Left renal pelvis (tissue), 4 donors: Measurements from ENCODE around the gene CRIP1. TPM values are rescaled to one million over a fixed set of nuclear protein-coding genes. Genes with fewer than 3 reads are reported as not detected.

Source experiments
- DNase-seq, 4 donors: peaks; one replicate each; pipeline ENCODE4 v3.0.0-alpha.2; 2013; ENCODE audit warnings: low read depth in 4 of 4, low spot score in 3 of 4
- polyA plus RNA-seq, 4 donors: library from polyadenylated mRNA; unstranded; fragments of 120-200 nt; gene quantifications; one replicate each; pipeline ENCODE4 v1.2.1, GENCODE V29; 2013; ENCODE audit not compliant: insufficient read length in 4 of 4

CRIP1 gene
- polyA plus RNA-seq, 4 donors, result 32.8 to 36.0 (median 35.1) TPM

GRCh38 chr14:105469456-105470349, 17.0 kb upstream of the CRIP1 start:
- no peak for DNase-seq

DNA sequence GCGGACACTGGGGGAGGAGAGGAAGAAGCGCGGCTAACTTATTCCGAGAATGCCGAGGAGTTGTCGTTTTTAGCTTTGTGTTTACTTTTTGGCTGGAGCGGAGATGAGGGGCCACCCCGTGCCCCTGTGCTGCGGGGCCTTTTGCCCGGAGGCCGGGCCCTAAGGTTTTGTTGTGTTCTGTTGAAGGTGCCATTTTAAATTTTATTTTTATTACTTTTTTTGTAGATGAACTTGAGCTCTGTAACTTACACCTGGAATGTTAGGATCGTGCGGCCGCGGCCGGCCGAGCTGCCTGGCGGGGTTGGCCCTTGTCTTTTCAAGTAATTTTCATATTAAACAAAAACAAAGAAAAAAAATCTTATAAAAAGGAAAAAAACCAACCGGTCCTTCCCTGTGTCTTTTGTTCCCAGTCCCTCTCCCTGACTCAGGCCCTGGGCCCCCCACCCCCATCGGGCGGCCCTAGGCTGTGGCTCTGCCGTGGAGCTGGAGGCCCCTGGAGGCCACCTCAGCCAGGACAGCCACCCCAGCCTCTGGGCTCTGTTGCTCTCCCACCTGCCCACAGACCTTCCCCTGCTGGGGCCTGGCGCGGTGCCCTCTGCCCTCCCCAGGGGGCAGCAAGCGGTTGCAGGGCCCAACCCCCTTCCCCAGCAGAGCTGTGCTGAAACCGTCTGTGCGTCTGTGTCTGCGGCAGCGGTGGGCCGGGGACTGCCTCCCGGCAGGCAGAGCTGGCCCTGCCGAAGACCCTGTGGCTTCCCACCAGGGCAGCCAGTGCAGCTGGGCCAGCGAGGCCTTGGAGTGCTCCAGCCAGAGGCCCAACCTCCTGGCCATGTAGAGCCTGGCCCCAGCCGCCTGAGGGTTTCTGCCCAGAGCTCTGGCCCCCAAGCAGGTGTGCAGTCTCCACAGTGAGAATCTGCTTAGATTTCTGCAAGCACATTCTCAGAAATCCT, 16.1 kb upstream of the CRIP1 start:
- no peak for DNase-seq

DNA sequence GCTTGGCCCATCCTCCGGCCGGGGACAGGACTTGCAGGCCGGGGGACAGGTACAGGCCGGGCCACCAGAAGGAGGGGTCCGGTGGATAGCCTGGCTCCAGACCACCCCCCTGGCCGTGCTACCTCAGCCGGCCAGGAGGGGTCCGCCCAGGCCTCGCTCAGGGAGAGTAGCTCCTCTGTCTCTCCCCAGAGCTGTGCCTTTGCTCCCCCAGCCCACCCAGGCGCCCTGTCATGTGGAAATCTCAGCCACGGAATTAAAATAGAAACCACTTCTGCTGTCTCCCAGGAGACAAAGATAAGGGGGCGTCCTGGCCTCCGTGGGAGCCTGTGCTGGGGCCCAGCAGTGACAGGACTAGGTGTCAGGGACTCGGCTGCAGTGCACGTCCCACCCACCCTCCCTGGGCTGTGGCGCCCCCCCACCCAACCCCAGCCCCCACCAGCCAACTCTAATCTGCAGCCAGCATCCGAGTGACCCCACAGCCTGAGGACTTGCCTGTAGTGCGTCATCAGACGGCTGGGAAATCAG, 15.3 kb upstream of the CRIP1 start:
- no peak for DNase-seq

DNA sequence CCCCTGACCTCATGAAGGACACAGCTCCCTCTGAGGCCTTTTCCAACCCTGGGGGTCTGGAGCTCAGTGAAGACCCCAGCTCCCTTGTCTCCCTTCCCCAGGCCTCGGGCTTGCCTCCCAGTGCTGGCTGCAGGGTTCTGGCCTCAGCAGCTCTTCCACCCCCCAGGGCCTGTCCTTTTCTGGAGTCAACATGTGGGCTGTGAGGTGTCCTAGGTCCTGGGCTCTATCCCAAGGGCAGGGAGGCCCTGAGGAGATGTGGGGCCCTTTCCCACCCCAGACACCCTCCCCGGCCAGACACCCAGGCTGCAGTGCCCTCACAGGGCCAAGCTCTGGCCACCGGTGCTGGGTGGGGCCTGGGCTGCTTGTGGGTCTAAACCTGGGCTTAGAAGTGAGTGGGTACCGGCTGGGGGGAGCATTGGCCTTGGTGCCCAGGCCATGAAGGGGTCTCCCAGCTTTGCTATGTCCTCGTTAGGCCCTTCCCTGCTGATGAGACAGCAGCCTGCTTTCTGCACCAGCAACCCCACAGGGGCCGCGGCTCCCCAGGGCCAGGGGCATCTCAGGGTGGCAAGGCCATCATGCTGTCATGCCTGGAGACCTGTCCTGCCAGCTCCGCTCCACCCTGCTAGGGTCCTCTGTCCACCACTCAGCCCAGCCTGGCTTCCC, 14.7 kb upstream of the CRIP1 start:
- DNase-seq, result no peak

- no peak for DNase-seq
These were observed 14.1 kb upstream of the CRIP1 start for GRCh38 chr14:105472486-105472991.

DNA sequence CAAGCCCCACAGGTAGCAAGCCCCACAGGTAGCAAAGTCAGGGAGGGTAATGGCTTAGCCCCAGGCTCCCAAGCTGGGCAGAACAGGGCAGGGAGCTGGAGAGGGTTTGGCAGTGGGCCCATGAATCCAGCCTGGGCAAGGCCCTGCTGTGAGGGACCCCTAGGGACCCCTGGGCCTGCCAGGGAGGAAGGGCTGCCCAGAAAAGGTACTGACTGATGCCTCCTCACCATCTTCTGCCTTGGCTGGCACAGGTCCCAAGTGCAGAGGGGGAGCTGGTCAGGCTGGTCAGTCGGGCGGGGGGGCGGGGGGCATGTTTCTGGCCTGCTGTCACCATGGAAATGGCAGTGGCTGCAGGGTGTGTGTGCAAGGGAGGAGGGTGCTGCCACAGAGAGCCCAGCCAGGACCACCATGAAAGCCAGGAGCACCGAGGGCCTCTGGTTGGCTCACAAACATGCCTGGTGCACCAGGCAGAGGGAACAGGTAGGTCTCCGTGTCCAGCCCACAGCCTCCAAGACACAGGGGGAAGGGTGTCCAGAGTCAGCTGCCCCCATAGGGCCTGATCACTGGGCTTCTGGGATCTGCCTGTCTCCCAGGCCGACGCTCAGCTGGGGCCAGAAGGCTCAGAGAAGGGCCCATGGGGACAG, 13.5 kb upstream of the CRIP1 start:
- DNase-seq, result no peak

DNA sequence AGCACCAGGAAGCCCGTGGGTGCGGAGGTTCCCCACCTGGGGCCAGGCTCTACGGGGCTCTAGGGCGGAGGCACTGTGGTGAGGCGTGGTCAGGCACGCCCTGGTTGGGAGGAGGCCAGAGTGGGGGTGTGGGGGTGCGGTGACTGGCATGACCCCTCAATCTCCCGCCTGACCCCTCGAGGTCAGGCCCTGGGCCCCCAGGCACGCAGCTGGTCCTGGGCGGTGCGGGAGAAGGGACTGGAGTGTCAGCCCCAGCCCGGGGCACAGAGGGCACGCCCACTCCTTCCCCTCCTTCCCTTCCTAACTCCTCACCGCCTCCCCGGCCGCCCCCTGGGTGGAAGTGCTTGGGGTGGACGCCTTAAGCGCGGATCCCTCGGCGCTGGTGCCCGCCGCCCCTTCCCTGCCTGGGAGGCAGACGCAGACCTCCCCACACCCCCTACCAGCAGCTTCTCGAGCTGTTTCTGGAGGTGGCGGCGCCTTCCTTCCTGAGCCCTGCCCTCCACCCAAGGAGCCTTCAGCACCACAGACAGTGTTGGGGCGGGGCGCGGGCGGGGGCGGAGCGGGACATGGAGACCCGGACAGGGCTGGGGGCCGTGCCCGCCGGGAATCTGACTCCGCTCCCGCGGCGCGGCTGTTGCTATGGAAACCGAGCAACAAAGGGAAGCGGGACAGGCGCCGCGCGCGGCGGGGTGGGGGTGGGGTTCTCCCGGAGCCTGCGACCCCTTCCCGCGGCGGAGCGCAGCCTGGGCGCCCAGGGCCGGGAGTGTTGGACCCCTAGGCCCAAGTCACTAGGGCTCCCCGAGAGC, 12.8 kb upstream of the CRIP1 start:
- peak; percentile 77 to 91 (median 89) for DNase-seq

GRCh38 chr14:105474483-105475268, 12.0 kb upstream of the CRIP1 start, which contains the start of gene CRIP2:
Gene CRIP2, plus strand, starts transcription at chr14:105474821. Its CDS starts 42 bp downstream, at chr14:105474863.
- DNase-seq, result no peak

GRCh38 chr14:105475269-105476096, 11.2 kb upstream of the CRIP1 start:
- DNase-seq, result no peak

GRCh38 chr14:105476097-105476830, 10.4 kb upstream of the CRIP1 start:
- no peak for DNase-seq

GRCh38 chr14:105476831-105477659, 9.6 kb upstream of the CRIP1 start:
- DNase-seq, result no peak

DNA sequence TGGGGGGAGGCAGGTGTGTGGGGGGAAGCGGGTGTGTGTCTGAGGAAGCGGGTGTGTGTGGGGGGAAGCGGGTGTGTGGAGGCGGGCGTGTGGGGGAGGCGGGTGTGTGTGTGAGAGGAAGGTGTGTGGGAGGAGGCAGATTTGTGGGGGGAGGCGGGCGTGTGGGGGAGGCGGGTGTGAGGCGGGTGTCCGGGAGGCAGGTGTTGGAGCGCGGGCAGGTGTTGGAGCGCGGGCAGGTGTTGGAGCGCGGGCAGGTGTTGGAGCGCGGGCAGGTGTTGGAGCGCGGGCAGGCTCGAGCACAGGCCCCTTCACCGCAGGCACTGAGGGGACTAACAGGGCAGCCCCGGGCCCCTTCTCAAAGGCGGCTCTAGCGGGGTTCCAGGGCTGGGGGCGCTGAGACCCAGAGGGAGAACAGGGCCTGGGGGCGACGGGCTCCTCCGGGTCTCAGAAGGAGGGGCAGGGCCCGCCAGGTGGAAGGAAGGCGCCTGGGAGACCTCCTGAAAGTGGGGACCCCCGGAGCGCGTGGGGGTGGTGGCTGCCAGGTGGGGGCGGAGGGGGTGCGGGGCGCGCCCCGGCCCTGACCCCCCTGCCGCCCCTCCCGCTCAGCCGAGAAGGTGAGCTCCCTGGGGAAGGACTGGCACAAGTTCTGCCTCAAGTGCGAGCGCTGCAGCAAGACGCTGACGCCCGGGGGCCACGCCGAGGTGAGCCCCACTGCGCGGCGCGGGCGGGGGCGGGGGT, 8.9 kb upstream of the CRIP1 start:
- DNase-seq, result no peak

GRCh38 chr14:105478398-105479251, 8.1 kb upstream of the CRIP1 start:
- no peak for DNase-seq
